ENCODE data around the gene MYD88.
"Not testable (repeated sequence)": the region's sequence is repeated elsewhere in the genome, so short reads cannot be mapped to it uniquely, and the experiment has no call there.

The MYD88 gene

DNA sequence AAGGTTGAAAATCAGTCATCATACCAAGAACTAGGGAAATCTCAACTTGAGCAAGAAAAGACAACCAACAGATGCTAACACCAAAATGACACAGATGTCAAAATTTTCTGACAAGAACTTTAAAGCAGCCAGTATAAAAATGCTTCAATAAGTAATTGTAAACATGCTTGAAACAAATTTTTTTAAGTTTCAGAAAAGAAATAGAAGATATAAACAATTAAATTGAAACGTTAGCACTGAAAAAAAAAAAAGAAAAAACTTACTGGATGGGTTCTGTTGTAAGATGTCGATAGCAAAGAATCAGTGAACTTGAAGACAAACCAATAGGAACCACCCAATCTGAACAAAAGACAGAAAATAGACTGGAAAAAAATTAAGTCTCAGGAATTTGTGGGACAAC is 8.0 kb downstream of the MYD88 start:
- DNase-seq = no peak

- no peak for DNase-seq
These were observed 9.0 kb downstream of the MYD88 start for GRCh38 chr3:38147421-38147820.

GRCh38 chr3:38148311-38148882 is 9.9 kb downstream of the MYD88 start:
- DNase-seq = no peak

- no peak for DNase-seq
These were observed 11.2 kb downstream of the MYD88 start for GRCh38 chr3:38149708-38150107.

DNA sequence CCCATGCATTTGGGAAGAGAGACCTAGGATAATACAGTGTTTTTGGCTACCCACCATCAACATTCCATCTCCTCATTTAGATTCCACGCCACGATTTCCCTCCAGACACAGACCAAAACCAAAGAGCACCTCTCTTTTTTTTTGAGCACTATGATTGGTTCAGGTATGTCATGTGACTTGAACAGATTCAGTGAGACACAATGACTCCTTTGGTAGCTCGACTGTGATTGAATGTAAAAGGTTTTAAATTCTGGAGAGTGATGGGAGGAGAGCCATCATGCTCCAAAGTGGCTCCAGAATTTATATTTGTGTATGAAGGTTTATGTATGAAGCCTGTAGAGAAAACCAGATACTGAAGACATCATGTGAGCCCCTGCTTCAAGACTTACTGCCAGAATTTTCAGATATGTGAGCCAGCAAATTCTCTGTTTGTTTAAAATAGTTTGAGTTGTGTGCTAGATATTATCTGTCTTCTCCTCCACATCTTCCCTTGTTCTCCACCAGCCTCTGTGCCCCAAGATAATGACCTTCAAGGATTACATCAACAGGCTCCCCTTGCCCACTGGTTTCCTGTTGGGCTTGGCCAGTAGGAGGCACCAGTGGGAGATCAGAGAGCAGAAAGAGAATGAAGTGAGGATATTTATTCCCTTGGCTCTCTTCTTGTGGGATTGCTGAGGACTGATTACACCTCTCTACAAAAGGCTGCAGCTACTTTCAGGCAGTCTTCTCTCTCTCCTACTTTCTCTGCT is 12.5 kb downstream of the MYD88 start:
- no peak for DNase-seq

- no peak for DNase-seq
These were observed 13.3 kb downstream of the MYD88 start for GRCh38 chr3:38151667-38152265.

GRCh38 chr3:38152609-38153008 is 14.1 kb downstream of the MYD88 start:
- no peak for DNase-seq

DNA sequence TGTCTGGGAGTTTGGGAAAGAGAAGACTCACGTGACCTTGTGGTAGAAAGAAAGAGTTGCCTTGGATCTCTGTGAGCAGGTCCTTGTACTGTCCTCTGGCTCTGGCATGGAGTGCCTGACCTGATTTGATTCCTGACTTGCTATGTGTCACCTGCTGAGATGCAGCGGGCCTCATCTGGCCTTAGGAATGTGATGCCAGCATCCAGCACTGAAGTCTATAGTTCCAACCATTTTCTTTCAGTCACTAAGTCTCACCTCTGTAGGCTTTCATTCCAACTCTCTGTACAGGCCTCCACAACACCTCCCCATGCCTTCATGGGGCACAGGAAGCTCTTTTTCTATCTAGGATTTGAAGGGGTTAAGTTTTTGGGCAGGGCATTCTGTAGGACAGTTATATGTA is 14.8 kb downstream of the MYD88 start:
- no peak for DNase-seq

DNA sequence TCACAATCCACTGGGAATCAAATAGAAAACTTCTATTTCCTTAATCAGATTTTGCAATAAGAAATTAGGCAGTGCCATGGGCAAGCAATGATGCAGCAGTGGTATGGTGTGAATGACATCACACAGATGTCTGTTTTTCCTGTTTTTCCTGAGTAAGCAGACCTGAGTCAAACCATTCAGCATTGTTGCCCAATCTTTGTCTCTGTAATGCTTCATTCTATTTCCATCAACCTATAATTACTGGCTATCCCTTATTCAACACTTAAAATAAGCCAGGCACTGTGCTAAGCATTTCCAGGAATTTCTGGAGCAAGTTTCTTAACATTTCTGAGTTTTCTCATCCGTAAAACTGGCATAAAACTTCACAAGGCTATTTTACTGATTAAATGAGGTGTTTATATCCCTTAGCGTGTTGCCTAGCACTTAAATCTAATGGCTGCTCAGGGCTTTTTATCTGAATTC is 15.6 kb downstream of the MYD88 start:
- DNase-seq = no peak

GRCh38 chr3:38154625-38155255 is 16.3 kb downstream of the MYD88 start:
- DNase-seq = no peak

GRCh38 chr3:38155825-38156224 is 17.4 kb downstream of the MYD88 start:
- no peak for DNase-seq

GRCh38 chr3:38157117-38157516 is 18.7 kb downstream of the MYD88 start:
- no peak for DNase-seq

DNA sequence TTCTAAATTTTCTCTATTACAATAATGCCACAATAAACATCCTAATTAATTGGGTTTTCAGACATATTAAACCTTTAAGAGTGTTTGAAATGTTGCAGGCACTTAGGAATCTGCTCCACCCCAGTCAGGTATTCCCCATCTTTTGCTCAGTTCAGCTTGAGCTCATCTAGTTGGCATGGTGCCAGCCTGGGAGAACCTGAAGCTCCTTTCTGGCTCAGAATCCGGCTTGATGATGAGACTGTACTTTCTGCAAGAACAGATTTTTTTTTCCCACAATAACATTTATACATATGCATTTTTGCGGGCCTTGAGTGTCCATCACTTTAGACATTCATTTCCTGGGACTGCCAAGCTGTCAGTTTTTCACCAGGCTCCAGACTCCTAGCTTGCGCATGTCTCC is 19.1 kb downstream of the MYD88 start:
- no peak for DNase-seq

DNA sequence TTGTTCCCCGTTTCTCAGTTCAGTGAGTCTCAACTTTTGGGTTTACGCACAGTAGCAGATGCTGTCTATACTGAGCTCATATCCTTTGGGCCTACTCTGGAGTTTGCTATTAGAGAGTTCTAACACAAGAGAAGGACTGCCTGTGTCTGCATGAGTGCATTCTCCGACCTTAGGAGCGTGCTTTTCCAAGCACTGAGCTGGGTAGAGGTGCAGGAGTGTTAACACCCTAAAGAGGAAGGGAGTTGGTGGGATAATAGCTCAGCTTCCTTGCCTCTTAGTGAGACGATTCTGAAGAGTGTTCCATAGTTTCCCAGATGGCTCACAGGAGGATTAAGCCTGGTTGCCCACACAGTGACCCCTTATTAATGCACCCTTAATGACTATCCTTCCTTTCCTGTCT is 20.0 kb downstream of the MYD88 start:
- no peak for DNase-seq

- not testable (repeated sequence) for DNase-seq
These were observed 22.2 kb downstream of the MYD88 start for GRCh38 chr3:38160704-38161103.

- no peak for DNase-seq
These were observed 24.8 kb downstream of the MYD88 start for GRCh38 chr3:38163117-38163840.

DNA sequence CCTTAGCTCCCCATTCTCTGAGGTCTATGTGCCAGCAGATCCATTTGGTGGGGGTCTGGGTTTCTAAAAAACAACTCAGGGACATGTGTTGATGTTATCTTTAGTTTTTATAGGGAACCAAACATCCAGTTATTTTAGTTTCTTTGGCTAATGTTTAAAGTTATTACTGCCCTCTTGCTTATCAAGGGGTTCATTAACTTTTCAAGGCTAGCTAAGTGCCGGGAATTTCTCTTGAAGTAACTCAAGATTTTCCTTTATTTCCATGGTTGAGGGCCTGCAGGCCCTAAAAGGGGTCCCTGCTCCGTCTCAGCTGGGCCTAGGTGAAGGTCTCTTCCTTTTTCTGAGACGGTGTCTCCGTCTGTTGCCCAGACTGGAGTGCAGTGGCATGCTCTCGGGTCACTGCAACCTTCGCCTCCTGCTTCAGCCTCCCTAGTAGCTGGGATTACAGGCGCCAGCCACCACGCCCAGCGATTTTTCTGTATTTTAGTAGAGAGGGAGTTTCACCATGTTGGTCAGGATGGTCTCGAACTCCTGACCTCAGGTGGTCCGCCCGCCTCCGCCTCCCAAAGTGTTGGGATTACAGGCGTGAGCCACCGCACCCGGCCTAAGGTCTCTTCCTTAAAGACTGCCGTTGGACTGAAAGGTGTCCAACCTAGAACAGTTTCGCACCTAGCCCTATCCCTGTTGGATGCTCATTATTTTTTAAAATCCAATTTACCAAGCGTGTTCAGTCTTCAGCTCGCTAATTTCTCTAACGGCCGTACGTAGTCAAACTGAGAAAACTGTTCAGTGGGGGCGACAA is 25.6 kb downstream of the MYD88 start:
- DNase-seq = no peak

GRCh38 chr3:38164643-38164951 is 26.1 kb downstream of the MYD88 start:
- DNase-seq = no peak

- DNase-seq = peak; percentile 99
These were observed 26.7 kb downstream of the MYD88 start, which contains the start of gene OXSR1 for GRCh38 chr3:38164952-38165721. TSS of gene OXSR1 (plus strand) at chr3:38165537. CDS start at chr3:38165877, 340 bp downstream.

- DNase-seq = no peak
These were observed 27.4 kb downstream of the MYD88 start for GRCh38 chr3:38165722-38166387.

GRCh38 chr3:38167591-38167990 is 29.1 kb downstream of the MYD88 start:
- no peak for DNase-seq
